DOHH2 (cell line): ENCODE measurements around the gene CLTCL1.

Experiments used
- H3F3A ChIP-seq: fragments of 200-600 bp; sonication (generic), shearing (Covaris generic); 2 replicates; pipeline ENCODE4 v1.6.0; 2016; ENCODE audit warnings: antibody characterized with exemption, mild to moderate bottlenecking; ENCODE audit not compliant: control insufficient read depth, insufficient read depth
- H3K27ac ChIP-seq: fragments of 200-600 bp; sonication (generic); 2 replicates; pipeline ENCODE4 v1.5.1; 2014; ENCODE audit warnings: low read depth, mild to moderate bottlenecking, low read length, moderate library complexity
- H3K27me3 ChIP-seq: fragments of 200-600 bp; sonication (generic); 2 replicates; pipeline ENCODE4 v1.6.1; 2014; ENCODE audit warnings: mild to moderate bottlenecking, low read length, mixed read lengths; ENCODE audit not compliant: control insufficient read depth
- H3K36me3 ChIP-seq: fragments of 200-600 bp; sonication (generic); 2 replicates; pipeline ENCODE4 v1.6.1; 2014; ENCODE audit warnings: mild to moderate bottlenecking, low read length, moderate library complexity, mixed read lengths; ENCODE audit not compliant: control insufficient read depth
- H3K4me1 ChIP-seq: fragments of 200-600 bp; sonication (generic); 2 replicates; pipeline ENCODE4 v1.6.1; 2014; ENCODE audit warnings: mild to moderate bottlenecking, low read length, mixed read lengths; ENCODE audit not compliant: control insufficient read depth
- H3K4me2 ChIP-seq: fragments of 200-600 bp; sonication (generic); 2 replicates; pipeline ENCODE4 v1.6.0; 2014; ENCODE audit warnings: mild to moderate bottlenecking, low read length, moderate library complexity
- H3K4me3 ChIP-seq: fragments of 200-600 bp; sonication (generic); 2 replicates; pipeline ENCODE4 v1.5.1; 2014; ENCODE audit warnings: mild to moderate bottlenecking, low read length, mixed read lengths
- H3K79me2 ChIP-seq: fragments of 200-600 bp; sonication (generic); 2 replicates; pipeline ENCODE4 v1.6.1; 2014; ENCODE audit warnings: mild to moderate bottlenecking, low read length, mixed read lengths; ENCODE audit not compliant: control insufficient read depth
- H3K9me2 ChIP-seq: fragments of 200-600 bp; sonication (generic); replicated peaks from 2 replicates; pipeline ENCODE4 v1.6.1; 2014; ENCODE audit warnings: mild to moderate bottlenecking, low read length, mixed read lengths; ENCODE audit not compliant: control insufficient read depth
- H3K9me3 ChIP-seq: fragments of 200-600 bp; sonication (generic); 2 replicates; pipeline ENCODE4 v1.6.1; 2014; ENCODE audit warnings: antibody characterized with exemption, low read length, mixed read lengths; ENCODE audit not compliant: control insufficient read depth, insufficient read depth
- H4K20me1 ChIP-seq: fragments of 200-600 bp; sonication (generic); 2 replicates; pipeline ENCODE4 v1.6.0; 2014; ENCODE audit warnings: low read depth, mild to moderate bottlenecking, antibody characterized with exemption, low read length, moderate library complexity; ENCODE audit not compliant: control insufficient read depth, insufficient read depth
- CTCF ChIP-seq: fragments of 200-600 bp; sonication (generic); IDR thresholded peaks from one replicate; pipeline ENCODE4 v1.5.1; 2014; ENCODE audit warnings: antibody characterized with exemption, mild to moderate bottlenecking, low read depth, low read length; ENCODE audit not compliant: poor library complexity, severe bottlenecking
- EZH2phosphoT487 ChIP-seq: fragments of 200-600 bp; sonication (generic); IDR thresholded peaks from 2 replicates; pipeline ENCODE4 v1.6.1; 2017; ENCODE audit warnings: borderline replicate concordance, mild to moderate bottlenecking, antibody characterized with exemption, low read length, moderate library complexity, mixed read lengths

The CLTCL1 gene

GRCh38 chr22:19213442-19214077 lies 78.0 kb downstream of the CLTCL1 start:
- no peaks in the 10 kb centered on the region for H4K20me1 ChIP-seq
- H3K4me3 ChIP-seq, result 0 out of 2 replicates have a peak overlapping the region, but pooled peaks have one; percentile 8
- no peaks in the 10 kb centered on the region for H3K9me3 ChIP-seq
- H3F3A ChIP-seq, result no peaks in the 10 kb centered on the region
- H3K27ac ChIP-seq, result no peak overlapping the region
- TF ChIP-seq CTCF (no peak), EZH2phosphoT487 (no peak)
- no peaks in the 10 kb centered on the region for H3K79me2 ChIP-seq
- no peaks in the 10 kb centered on the region for H3K36me3 ChIP-seq
- peak overlapping the region; percentile 37 for H3K4me2 ChIP-seq
- H3K9me2 ChIP-seq, result no peaks in the 10 kb centered on the region
- H3K4me1 ChIP-seq, result peaks cover 20% of the 10 kb centered on the region
- H3K27me3 ChIP-seq, result peaks cover 26% of the 10 kb centered on the region

GRCh38 chr22:19213001-19213400 lies 78.5 kb downstream of the CLTCL1 start:
- no peaks in the 10 kb centered on the region for H4K20me1 ChIP-seq
- no peak overlapping the region for H3K27ac ChIP-seq
- H3K79me2 ChIP-seq, result no peaks in the 10 kb centered on the region
- H3K9me3 ChIP-seq, result no peaks in the 10 kb centered on the region
- H3F3A ChIP-seq, result no peaks in the 10 kb centered on the region
- peaks cover 29% of the 10 kb centered on the region for H3K27me3 ChIP-seq
- no peaks in the 10 kb centered on the region for H3K36me3 ChIP-seq
- no peaks in the 10 kb centered on the region for H3K9me2 ChIP-seq
- peak overlapping the region; percentile 37 for H3K4me2 ChIP-seq
- H3K4me3 ChIP-seq, result no peak overlapping the region
- peaks cover 18% of the 10 kb centered on the region for H3K4me1 ChIP-seq
- TF ChIP-seq EZH2phosphoT487, result no peak
- no peak for TF ChIP-seq CTCF

- H3K4me1 ChIP-seq, result peaks cover 13% of the 10 kb centered on the region
- H3K36me3 ChIP-seq, result no peaks in the 10 kb centered on the region
Measured at GRCh38 chr22:19212302-19212870, 79.1 kb downstream of the CLTCL1 start.

More at GRCh38 chr22:19212302-19212870, 79.1 kb downstream of the CLTCL1 start:
- Histone ChIP-seq H3F3A (no peaks in the 10 kb centered on the region), H3K27me3 (peaks cover 29% of the 10 kb centered on the region), H3K79me2 (no peaks in the 10 kb centered on the region), H3K9me2 (no peaks in the 10 kb centered on the region), H3K4me3 (no peak overlapping the region), H4K20me1 (no peaks in the 10 kb centered on the region), H3K9me3 (no peaks in the 10 kb centered on the region), H3K4me2 (no peak overlapping the region), H3K27ac (no peak overlapping the region)
- TF ChIP-seq EZH2phosphoT487 (no peak), CTCF (no peak)
